ENCODE measurements around the gene ULK1. TPM values are rescaled to one million over a fixed set of nuclear protein-coding genes. Genes with fewer than 3 reads are reported as not detected.

The ULK1 gene
- total RNA-seq, 1 experiment from 2014 or later, result 67.8 TPM

DNA sequence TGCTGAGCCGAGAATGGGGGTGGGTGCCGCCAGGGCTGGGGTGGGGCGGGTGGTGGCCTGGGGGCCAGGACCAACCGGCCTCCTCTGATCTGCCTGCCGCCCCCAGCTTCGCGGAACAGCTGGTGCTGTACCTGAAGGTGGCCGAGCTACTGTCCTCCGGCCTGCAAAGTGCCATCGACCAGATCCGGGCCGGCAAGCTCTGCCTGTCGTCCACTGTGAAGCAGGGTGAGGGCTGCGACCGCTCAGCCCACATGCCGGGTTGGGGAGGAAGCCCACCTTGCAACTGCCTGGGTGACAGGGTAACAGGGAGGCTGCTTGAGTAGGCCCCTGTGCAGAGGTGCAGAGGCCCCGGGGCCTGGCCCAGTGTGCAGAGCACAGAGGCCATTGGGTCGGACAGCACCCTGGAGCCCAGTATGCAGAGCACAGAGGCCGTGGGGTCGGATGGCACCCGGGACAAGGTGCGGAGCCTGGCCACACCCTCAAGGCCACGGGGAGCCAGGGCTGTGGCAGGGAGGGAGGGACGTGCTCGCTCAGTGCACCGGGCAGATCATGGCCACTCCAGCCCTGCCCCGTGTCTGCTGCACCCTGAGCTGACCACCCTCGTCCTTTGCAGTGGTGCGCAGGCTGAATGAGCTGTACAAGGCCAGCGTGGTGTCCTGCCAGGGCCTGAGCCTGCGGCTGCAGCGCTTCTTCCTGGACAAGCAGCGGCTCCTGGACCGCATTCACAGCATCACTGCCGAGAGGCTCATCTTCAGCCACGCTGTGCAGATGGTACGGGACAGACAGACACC is 25.1 kb downstream of the ULK1 start:
- ChIA-PET CTCF (no interaction called here), POLR2A (no interaction called here)
- Mint-ChIP-seq H3K4me1 (no peaks in the 10 kb centered on the region), H3K27me3 (ENCODE audit: low read depth) (no peaks in the 10 kb centered on the region), H3K36me3 (0 out of 2 replicates have a peak, but pooled peaks cover 8% of the 10 kb centered on the region), H3K27ac (no peak overlapping the region), H3K9me3 (no peaks in the 10 kb centered on the region), H3K4me3 (no peak overlapping the region)
- ATAC-seq (no peak), DNase-seq (ENCODE audit: low spot score) (no peak)
- TF ChIP-seq ETV6 (CRISPR knock-in tag; IDR thresholded peaks at IDR 0.05) (no peak), NFATC4 (CRISPR knock-in tag; IDR thresholded peaks at IDR 0.05) (no peak), ZNF416 (CRISPR knock-in tag; IDR thresholded peaks at IDR 0.05) (no peak), KAT7 (CRISPR knock-in tag; IDR thresholded peaks at IDR 0.05; ENCODE audit: borderline replicate concordance) (no peak), SP1 (CRISPR knock-in tag; conservative IDR thresholded peaks at IDR 0.05) (no peak), ZNF396 (CRISPR knock-in tag; IDR thresholded peaks at IDR 0.05; ENCODE audit: borderline replicate concordance) (no peak), ZNF423 (CRISPR knock-in tag; IDR thresholded peaks at IDR 0.05) (no peak), MYBL2 (CRISPR knock-in tag; IDR thresholded peaks at IDR 0.05) (no peak), ELF4 (CRISPR knock-in tag; IDR thresholded peaks at IDR 0.05; ENCODE audit: low read depth) (no peak), OVOL2 (CRISPR knock-in tag; IDR thresholded peaks at IDR 0.05; ENCODE audit: borderline replicate concordance) (no peak), NR3C1 (CRISPR knock-in tag; conservative IDR thresholded peaks at IDR 0.05; ENCODE audit: low read depth) (no peak), MXD4 (CRISPR knock-in tag; IDR thresholded peaks at IDR 0.05; ENCODE audit: borderline replicate concordance) (no peak)
- TF ChIP-seq, protein P1, sequence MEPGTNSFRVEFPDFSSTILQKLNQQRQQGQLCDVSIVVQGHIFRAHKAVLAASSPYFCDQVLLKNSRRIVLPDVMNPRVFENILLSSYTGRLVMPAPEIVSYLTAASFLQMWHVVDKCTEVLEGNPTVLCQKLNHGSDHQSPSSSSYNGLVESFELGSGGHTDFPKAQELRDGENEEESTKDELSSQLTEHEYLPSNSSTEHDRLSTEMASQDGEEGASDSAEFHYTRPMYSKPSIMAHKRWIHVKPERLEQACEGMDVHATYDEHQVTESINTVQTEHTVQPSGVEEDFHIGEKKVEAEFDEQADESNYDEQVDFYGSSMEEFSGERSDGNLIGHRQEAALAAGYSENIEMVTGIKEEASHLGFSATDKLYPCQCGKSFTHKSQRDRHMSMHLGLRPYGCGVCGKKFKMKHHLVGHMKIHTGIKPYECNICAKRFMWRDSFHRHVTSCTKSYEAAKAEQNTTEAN (CRISPR knock-in tag; IDR thresholded peaks at IDR 0.05), result no peak
- TF ChIP-seq, protein P2, sequence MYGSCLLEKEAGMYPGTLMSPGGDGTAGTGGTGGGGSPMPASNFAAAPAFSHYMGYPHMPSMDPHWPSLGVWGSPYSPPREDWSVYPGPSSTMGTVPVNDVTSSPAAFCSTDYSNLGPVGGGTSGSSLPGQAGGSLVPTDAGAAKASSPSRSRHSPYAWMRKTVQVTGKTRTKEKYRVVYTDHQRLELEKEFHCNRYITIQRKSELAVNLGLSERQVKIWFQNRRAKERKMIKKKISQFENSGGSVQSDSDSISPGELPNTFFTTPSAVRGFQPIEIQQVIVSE (CRISPR knock-in tag; IDR thresholded peaks at IDR 0.05; ENCODE audit: borderline replicate concordance), result no peak
- TF ChIP-seq, protein P3, sequence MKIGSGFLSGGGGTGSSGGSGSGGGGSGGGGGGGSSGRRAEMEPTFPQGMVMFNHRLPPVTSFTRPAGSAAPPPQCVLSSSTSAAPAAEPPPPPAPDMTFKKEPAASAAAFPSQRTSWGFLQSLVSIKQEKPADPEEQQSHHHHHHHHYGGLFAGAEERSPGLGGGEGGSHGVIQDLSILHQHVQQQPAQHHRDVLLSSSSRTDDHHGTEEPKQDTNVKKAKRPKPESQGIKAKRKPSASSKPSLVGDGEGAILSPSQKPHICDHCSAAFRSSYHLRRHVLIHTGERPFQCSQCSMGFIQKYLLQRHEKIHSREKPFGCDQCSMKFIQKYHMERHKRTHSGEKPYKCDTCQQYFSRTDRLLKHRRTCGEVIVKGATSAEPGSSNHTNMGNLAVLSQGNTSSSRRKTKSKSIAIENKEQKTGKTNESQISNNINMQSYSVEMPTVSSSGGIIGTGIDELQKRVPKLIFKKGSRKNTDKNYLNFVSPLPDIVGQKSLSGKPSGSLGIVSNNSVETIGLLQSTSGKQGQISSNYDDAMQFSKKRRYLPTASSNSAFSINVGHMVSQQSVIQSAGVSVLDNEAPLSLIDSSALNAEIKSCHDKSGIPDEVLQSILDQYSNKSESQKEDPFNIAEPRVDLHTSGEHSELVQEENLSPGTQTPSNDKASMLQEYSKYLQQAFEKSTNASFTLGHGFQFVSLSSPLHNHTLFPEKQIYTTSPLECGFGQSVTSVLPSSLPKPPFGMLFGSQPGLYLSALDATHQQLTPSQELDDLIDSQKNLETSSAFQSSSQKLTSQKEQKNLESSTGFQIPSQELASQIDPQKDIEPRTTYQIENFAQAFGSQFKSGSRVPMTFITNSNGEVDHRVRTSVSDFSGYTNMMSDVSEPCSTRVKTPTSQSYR (CRISPR knock-in tag; IDR thresholded peaks at IDR 0.05), result no peak
- TF ChIP-seq, protein P4, sequence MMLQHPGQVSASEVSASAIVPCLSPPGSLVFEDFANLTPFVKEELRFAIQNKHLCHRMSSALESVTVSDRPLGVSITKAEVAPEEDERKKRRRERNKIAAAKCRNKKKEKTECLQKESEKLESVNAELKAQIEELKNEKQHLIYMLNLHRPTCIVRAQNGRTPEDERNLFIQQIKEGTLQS (CRISPR knock-in tag; conservative IDR thresholded peaks at IDR 0.05), result no peak
- TF ChIP-seq, protein P5, sequence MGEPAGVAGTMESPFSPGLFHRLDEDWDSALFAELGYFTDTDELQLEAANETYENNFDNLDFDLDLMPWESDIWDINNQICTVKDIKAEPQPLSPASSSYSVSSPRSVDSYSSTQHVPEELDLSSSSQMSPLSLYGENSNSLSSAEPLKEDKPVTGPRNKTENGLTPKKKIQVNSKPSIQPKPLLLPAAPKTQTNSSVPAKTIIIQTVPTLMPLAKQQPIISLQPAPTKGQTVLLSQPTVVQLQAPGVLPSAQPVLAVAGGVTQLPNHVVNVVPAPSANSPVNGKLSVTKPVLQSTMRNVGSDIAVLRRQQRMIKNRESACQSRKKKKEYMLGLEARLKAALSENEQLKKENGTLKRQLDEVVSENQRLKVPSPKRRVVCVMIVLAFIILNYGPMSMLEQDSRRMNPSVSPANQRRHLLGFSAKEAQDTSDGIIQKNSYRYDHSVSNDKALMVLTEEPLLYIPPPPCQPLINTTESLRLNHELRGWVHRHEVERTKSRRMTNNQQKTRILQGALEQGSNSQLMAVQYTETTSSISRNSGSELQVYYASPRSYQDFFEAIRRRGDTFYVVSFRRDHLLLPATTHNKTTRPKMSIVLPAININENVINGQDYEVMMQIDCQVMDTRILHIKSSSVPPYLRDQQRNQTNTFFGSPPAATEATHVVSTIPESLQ (CRISPR knock-in tag; IDR thresholded peaks at IDR 0.05), result no peak
- TF ChIP-seq, protein P6, sequence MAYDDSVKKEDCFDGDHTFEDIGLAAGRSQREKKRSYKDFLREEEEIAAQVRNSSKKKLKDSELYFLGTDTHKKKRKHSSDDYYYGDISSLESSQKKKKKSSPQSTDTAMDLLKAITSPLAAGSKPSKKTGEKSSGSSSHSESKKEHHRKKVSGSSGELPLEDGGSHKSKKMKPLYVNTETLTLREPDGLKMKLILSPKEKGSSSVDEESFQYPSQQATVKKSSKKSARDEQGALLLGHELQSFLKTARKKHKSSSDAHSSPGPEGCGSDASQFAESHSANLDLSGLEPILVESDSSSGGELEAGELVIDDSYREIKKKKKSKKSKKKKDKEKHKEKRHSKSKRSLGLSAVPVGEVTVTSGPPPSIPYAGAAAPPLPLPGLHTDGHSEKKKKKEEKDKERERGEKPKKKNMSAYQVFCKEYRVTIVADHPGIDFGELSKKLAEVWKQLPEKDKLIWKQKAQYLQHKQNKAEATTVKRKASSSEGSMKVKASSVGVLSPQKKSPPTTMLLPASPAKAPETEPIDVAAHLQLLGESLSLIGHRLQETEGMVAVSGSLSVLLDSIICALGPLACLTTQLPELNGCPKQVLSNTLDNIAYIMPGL (CRISPR knock-in tag; IDR thresholded peaks at IDR 0.05), result no peak
